ENCODE measurements around the gene GINS2. TPM values are rescaled to one million over a fixed set of nuclear protein-coding genes. Genes with fewer than 3 reads are reported as not detected.

The GINS2 gene
- total RNA-seq, 1 experiment from 2014 or later, result 52.7 TPM

GRCh38 chr16:85629326-85629725, 59.4 kb downstream of the GINS2 start:
- Histone ChIP-seq H2BK15ac (ENCODE audit: low read depth, low read length) (no peak overlapping the region), H3T11ph (ENCODE audit: low read length) (no peak overlapping the region), H3K27me3 (ENCODE audit: insufficient read depth, low read length) (no peaks in the 10 kb centered on the region), H2BK5ac (ENCODE audit: insufficient read length, low read length) (no peak overlapping the region), H3K27ac (ENCODE audit: insufficient read length, low read depth, low read length) (no peak overlapping the region), H4K8ac (replicated peaks; ENCODE audit: insufficient read length, low read depth, low read length) (no peak overlapping the region), H4K5ac (ENCODE audit: insufficient read length, low read depth, low read length) (no peak overlapping the region), H3K4me1 (ENCODE audit: insufficient read depth, low read length) (peaks cover 3% of the 10 kb centered on the region; the same call in 1 of the 2 replicates), H2BK12ac (ENCODE audit: insufficient read length, low read depth, low read length) (no peak overlapping the region), H3K79me2 (ENCODE audit: insufficient read depth, low read length) (peaks cover 44% of the 10 kb centered on the region; the same call in 1 of the 2 replicates), H2AK5ac (ENCODE audit: insufficient read length, low read length) (no peak overlapping the region), H3K23ac (ENCODE audit: insufficient read length, low read depth, low read length) (no peak overlapping the region), H4K91ac (ENCODE audit: insufficient read length, low read depth, low read length) (no peak overlapping the region), H3K4ac (ENCODE audit: low read depth, low read length) (no peak overlapping the region), H3K4me2 (ENCODE audit: insufficient read depth, insufficient read length, low read length) (no peak overlapping the region), H2AFZ (ENCODE audit: low read length) (no peak overlapping the region), H2BK20ac (ENCODE audit: low read depth, low read length, poor library complexity, severe bottlenecking) (no peak overlapping the region), H3K23me2 (ENCODE audit: insufficient read length, low read depth, low read length, poor library complexity, severe bottlenecking) (no peaks in the 10 kb centered on the region), H3K9me3 (ENCODE audit: control insufficient read depth, low read depth, low read length) (no peaks in the 10 kb centered on the region), H3K79me1 (ENCODE audit: insufficient read depth, low read depth, low read length, poor library complexity, severe bottlenecking) (peaks cover 11% of the 10 kb centered on the region), H3K14ac (ENCODE audit: insufficient read depth, low read length) (no peak overlapping the region), H3K9ac (ENCODE audit: extremely low read depth, insufficient read length, low read length) (no peak overlapping the region), H2BK120ac (ENCODE audit: low read depth, low read length, poor library complexity, severe bottlenecking) (no peak overlapping the region), H4K20me1 (ENCODE audit: control insufficient read depth, insufficient read depth, insufficient read length) (peaks cover 4% of the 10 kb centered on the region), H3K18ac (ENCODE audit: insufficient read length, low read depth, low read length) (no peak overlapping the region), H3K56ac (ENCODE audit: insufficient read length, low read depth, low read length) (no peak overlapping the region)
- TF ChIP-seq, protein P1, sequence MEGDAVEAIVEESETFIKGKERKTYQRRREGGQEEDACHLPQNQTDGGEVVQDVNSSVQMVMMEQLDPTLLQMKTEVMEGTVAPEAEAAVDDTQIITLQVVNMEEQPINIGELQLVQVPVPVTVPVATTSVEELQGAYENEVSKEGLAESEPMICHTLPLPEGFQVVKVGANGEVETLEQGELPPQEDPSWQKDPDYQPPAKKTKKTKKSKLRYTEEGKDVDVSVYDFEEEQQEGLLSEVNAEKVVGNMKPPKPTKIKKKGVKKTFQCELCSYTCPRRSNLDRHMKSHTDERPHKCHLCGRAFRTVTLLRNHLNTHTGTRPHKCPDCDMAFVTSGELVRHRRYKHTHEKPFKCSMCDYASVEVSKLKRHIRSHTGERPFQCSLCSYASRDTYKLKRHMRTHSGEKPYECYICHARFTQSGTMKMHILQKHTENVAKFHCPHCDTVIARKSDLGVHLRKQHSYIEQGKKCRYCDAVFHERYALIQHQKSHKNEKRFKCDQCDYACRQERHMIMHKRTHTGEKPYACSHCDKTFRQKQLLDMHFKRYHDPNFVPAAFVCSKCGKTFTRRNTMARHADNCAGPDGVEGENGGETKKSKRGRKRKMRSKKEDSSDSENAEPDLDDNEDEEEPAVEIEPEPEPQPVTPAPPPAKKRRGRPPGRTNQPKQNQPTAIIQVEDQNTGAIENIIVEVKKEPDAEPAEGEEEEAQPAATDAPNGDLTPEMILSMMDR (conservative IDR thresholded peaks at IDR 0.05), result no peak
- Mint-ChIP-seq H3K27ac (peak overlapping the region in 1 of 3 experiments; percentile 34; a peak in 1 of 7 replicates), H3K4me1 (peaks cover 21 to 36% of the 10 kb centered on the region in 2 experiments), H3K4me3 (no peak overlapping the region), H3K27me3 (ENCODE audit: low read depth) (no peaks in the 10 kb centered on the region), H3K9me3 (peaks cover 11 to 14% of the 10 kb centered on the region in 2 experiments), H3K36me3 (ENCODE audit: insufficient read depth in 1 of 3, low read depth in 3 of 3) (peaks cover 19 to 32% (median 29%) of the 10 kb centered on the region in 3 experiments)
- no CpG with 5 or more reads among the region's 10 CpGs for WGBS (ENCODE audit: extremely low coverage, insufficient read length, low lambda C conversion rate)
- no peak for DNase-seq
